Right renal pelvis (tissue), 4 donors: Measurements from ENCODE around the gene PODXL2. TPM values are rescaled to one million over a fixed set of nuclear protein-coding genes. Genes with fewer than 3 reads are reported as not detected.
A peak's percentile ranks its signal among the peaks of the same experiment; 100 is the strongest.

Source experiments
- DNase-seq, 4 donors: peaks; one replicate each; pipeline ENCODE4 v3.0.0-alpha.2; 2013; ENCODE audit warnings: low read depth in 4 of 4, low spot score in 3 of 4, missing footprints in 1 of 4
- polyA plus RNA-seq, 4 donors: library from polyadenylated mRNA; unstranded; fragments of 120-200 nt; gene quantifications; one replicate each; pipeline ENCODE4 v1.2.1, GENCODE V29; 2013; ENCODE audit not compliant: insufficient read length in 4 of 4

PODXL2 gene
- polyA plus RNA-seq, 4 donors, result 44.5 to 62.0 (median 49.1) TPM

DNA sequence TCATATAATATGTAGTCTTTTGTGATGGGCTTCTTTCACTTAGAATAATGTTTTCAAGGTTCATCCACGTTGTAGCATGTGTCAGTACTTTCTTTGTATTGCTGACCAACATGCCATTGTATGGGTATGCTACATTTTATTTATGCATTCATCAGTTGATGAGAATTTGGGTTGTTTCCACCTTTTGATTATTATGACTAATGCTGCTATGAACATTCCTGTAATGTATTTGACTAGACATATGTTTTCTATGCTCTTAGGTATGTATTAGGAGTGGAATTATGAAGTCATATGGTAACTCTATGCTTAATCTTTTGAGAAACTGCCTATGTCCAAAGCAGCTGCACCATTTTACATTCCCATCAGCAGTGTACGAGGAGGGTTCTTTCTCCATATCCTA is 3.2 kb upstream of the PODXL2 start:
- no peak for DNase-seq

DNA sequence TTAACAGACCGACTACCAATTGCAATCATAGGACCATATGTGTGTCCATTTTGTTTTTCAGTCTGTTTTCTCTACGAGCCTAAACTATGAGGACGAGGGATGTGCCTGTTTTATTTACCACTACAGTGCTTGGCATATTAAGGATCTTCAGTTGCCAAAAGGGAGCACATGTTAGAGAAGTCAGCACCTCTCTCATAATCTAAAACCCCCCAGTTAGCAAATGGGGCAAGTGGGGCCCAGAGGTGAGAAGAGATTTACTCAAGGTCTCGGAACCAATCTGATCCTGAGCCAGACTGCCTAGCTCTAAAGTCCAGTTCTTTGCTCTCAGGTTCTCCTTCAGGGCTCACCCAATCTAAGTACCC is 578 bp upstream of the PODXL2 start:
- no peak for DNase-seq

DNA sequence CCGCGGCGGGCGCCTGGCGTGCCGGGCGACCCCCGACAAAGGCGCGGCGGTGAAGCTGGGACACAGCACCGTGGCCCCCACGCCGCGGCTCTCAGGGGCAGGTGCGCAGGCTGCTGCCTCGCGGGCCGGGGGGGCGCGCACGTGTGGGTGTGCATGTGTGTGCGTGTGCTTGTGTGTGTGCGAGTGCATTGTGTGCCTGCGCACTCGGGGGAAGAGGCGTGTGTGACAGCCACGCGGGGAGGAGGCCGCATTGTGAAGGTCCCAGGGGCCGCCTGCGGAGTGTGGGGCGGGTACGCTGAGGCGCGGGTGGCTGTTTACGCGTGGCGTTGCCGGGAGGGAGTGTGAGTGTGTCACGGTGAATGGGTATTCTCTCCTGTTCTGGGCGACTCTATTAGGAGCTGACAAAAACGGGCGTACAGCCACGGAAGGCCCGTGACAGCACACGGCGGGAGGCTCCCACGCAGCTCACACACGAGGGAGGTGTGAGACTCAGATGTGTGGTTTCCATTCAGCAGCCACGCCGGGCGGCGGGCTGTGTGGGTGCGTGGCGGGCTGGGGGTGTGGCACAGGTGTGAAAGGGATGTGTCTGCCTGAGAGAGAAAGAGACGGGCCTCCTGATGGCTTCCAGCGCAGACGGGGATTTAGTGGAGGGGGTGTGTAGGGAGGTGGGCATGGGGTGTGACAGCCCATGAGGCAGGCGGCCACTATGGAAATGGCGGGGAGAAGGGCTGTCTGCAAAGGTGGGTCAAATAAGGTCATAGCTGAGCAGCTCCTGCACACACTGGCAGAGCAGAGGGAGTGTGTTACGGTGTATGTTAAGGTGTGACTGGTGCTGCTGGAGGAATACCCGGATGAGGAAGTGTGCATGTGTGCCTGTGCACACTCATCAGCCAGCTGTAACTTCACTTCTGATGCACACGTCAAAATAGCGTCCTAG is 750 bp downstream of the PODXL2 start:
- no peak for DNase-seq

DNA sequence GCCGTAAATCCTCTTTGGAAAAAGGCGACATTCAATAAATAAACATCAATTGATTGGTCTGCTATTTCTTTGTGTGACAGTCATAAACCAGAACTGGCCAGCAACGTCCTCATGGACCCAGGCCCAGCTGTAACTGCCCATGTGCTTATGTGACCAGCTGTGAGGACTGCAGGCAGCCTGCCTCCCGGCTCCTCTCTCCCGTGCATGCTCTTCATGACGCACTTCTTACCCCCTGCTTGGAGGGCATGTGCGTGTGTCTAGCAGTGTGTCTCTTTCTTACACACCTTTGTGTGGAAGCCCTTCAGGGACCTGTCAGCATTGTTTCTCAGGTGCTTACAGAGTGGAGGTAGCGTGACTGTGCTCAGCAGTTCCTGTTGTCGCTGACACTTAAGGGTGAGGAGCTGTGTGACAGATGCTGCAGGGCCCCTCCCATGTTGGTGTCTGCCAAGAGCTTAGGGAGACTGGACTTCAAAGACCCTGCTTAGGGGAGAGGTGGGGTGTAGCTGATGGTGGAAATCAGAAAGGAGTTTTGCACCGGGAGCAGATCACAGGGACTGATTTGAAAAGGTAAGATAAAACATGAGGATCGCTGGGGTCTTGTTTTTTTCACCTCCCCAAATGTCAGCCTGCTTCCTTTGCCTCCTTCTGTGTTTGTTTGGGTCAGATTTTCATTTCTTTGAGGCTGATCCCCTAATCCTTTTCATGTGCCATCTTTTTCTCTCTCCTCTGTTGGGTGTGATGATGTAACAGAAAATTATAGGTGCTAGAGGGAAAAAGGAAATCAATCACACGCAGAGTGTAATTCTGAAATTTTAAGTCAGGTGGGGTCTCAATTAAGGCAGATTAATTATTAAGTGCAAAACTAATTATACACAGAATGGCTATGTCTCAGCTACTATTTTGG is 2.1 kb downstream of the PODXL2 start:
- no peak for DNase-seq

DNA sequence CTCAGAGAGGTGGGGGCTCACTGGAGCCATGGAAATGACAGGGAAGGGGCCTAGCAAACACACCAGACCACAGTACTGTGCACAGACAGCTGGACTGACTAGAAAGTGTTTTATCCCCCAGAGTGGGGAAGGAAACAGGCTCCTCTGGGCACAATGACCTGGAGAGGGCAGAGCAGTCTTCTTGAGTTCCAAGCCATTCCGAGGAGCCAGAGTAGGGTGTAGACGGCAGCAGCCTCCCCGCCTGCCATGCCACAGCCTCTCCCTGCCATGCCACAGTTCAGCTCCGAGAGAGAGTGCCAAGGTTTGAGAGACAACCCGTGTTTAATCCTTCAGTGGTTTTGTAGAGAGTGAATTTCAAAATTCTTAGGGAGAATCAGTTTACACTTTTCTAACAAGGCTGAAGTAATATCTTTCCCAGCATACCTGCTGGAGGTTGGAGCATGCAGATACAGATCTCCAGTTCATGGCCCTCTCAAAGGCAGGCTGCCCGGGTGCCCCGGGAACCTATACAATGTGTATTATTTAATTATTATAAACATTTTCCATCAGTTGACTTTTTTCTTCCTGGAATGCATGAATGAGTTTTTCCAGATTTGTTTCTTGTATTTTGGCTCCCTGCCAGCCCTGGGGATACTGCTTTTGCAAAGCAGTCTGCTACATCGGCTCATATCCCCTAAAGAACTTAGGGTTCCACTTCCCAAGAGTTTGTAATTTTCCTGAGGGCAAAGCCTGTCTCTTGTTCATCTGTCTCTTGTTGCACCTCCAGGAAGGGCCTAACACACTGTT is 3.2 kb downstream of the PODXL2 start:
- DNase-seq, result no peak

DNA sequence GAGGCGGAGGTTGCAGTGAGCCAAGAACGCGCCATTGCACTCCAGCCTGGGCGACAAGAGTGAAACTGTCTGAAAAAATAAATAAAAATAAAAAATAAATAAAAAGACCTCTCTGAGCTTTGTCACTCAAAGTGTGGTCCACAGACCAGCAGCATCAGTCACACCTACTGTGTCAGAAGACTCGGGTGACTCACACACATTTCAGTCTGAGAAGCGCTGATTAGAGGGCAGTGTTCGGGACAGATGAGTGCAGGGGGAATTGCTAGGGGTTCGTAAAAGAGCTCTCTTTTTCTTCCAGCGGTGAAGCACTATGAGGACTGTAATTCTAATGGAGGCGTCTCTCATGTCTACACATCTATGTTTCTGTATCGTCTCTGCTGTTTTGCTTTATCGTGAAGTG is 5.7 kb downstream of the PODXL2 start:
- DNase-seq, result no peak

DNA sequence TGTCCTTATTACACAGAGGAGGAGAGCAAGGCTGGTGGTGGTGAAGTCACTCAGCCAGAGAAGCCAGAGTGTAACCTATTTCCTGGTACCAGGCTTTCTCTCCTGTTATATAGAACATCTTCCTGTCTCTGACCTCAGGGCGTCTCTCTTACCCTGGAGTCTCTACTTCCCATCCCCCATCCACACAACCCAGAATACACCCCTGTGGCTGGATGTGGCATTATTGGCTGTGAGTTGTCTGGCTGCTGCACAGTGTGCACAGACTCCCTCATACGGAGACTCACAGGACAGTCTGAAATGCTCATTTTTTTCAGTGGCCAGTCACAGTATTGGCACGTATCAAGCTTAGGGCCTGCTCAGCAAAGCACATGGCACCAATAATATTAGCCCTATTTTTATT is 8.6 kb downstream of the PODXL2 start:
- no peak for DNase-seq

DNA sequence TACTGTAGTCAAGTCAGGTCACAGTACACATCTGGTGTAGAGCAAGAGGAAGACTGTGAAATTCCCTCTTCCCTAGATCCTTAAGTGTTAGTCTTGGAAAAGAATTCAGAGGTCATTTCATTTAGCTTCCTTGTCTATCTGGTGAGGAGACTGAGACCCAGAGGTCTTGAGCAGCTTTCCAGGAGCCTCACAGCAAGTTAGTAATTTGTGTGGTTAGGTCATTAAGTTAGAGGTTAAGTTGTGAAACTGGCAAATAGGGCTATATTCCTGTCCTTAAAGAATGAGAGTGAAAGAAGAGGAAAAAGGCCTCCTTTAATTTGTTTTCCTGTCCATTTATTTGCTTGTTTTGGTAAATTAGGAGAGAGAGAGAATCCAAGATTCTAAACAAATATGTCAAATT is 9.0 kb downstream of the PODXL2 start:
- no peak for DNase-seq

DNA sequence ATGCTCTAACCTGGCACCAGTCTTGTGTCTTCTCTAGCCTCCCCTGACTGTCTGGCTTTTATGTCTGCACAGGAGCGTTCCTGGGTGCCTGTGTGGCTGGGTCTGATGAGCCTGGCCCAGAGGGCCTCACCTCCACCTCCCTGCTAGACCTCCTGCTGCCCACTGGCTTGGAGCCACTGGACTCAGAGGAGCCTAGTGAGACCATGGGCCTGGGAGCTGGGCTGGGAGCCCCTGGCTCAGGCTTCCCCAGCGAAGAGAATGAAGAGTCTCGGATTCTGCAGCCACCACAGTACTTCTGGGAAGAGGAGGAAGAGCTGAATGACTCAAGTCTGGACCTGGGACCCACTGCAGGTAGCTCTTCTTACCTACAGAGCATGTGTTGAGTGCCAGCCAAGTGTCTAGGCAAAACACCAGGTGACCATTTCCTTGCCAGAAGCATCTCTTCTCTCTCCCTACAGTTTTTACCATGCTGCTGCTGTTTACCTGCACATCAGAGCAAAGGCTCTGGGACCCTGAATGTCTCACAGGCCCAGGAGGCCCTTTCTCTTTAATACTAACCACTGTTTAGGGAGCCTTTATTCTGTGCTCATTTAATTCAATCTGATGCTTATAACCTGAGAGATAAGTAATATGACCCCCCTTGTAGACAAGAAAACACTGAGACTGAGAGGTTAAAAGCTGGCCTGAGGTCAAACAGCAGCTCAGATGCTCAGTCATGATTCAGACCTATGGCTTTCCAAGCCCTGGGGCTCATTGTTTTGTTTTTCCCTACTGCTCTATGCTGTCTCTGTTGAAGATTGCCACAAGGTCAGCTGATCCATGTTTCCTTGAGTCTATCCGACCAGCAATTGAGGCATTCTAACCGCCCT is 10.4 kb downstream of the PODXL2 start:
- DNase-seq, result no peak

DNA sequence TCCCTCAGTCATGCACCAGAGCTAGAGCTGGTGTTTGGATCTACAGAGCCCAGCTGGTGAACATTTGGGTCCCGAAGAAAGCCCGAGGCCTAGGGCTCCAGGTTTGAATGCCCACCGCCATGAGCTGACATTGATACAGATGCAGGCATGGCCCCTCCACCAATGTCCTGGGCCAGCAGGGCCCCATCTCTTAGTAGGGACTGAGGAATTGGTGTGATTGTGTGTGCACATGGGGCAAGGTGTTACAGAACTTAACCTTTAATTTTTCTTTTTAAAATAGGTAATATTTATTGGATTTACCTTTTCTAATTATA is 11.0 kb downstream of the PODXL2 start:
- DNase-seq, result no peak

DNA sequence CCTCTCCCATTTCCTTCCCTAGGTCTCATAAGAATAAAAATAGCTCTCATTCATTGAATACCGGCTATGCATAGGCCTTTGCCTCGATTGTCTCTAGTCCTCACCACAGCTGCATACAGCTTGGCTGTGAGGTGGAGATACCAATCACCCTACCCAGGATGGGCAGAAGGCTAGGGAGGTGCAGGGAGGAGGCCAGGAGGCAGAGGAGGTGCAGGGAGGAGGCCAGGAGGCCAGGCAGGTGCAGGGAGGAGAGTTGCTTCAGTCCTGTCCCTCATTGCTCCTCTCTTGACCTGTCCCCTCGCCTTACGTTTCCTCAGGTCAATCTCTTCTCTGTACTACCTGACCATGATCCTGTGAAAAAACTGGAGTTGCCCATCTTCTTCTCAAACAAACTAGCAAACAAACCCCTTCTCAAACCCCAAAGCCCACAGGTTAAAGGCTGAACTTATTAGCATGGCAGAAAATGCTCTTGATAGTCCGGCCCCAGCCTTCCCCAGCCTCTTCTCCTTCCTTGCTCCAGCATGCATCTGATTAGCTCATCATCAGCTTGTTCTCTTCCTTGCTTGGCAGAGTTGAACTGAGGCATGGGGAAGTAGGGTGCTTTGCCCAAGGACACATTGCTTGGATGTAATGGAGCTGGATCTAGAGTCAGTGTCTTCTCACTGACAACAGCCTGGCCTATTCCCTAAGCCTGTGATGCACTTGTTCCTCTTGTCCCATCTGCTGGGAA is 15.8 kb downstream of the PODXL2 start:
- no peak for DNase-seq

DNA sequence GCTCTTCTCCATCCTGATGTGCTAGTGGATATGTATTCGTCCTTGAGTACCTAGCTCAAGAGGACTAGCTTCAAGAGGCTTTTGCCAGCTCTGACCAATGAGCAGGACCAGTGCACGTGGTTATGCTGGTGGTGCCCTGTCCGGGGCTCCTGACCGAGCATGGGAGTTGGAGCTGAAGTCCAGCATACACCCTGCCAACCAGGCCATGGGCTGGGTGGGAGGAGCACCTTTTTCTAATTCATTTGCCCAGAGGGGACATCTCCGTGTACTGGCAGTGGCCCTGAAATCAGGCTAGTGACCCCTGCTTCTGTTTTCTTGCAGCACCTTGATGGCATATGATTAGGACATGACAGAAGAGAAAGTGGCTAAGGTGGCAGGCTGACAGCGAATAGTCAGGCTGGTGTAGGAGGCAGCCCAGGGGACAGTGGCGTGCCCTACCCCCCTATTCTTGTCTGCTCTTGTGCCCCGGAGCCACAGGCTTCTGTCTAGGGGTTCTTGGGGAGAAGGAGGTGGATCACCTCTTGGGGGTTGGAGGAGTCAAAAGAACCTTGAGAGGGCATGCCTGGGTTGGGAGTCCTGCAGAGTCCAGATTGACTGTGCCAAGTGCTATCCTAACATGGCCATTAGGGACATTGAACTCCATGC is 16.5 kb downstream of the PODXL2 start:
- no peak for DNase-seq

DNA sequence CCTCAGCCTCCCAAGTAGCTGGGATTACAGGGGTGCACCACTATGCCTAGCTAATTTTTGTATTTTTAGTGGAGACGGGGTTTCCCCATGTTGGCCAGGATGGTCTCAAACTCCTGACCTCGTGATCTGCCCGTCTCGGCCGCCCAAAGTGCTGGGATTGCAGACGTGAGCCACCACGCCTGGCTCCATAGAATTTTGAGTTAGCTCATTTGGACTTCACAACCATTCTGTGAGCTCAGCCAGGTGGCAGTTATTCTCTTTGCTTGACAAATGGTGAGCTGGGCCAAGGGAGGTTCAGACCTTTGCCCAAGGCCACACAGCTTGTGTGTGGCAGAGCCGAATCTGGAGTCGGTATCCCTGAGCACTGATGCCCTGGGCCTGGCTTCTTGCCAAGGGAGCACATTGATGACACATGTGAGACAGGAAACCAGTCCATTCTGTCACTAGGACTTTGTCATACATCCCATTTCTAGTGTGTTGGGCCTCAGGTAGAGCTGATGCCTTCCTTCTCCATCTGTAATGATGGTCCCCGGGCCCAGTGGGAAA is 17.6 kb downstream of the PODXL2 start:
- no peak for DNase-seq

DNA sequence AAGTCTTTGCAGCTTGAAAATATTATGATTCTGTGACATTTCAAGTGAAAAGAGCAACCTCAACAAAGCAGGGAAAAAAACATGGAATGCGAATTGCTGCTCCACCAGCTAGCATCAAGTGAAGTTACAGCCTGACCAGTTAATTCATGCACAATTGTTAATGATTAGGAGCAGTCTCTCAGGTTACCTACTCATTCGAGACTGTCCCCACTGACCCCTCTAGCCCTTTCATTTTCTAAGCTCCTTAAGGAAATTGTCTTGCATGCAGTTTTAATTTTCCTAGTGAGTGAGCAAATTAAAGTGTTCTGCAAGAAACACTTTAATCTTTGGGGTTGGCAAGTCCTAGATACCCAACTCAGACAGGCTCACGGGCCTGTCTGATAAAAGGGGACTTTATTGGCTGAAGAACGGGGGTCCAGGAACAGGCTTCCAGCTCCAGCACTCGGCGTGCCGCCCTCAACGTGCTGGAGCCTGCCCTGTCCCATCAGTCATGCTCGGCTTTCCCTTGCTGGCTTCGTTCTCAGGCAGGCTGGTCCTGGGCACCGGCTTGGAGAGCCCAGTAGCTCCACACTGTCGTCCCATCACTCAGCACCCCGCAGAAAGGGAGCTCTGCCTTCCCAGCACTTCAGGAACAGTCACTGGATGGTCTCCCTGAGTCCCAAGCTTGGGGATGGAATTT is 18.3 kb downstream of the PODXL2 start:
- DNase-seq, result peak in 1 of 4 donors; percentile 12

DNA sequence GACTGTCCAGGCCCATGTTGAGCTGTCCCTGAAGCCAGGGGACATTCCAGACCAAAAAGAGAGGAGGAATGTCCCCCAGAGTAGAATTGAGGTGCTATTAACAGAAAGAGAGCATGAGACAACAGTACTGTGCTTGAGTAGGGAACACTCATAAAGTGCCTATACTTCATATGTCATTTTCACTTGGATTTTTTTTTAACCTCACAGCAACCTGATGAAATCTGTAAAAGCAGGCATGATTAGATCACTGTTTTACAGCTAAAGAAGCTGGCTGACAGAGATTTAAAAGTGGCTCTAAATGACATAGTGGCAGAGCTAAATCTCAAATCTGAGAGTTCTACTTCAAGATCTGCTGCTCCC is 18.8 kb downstream of the PODXL2 start:
- DNase-seq, result no peak

DNA sequence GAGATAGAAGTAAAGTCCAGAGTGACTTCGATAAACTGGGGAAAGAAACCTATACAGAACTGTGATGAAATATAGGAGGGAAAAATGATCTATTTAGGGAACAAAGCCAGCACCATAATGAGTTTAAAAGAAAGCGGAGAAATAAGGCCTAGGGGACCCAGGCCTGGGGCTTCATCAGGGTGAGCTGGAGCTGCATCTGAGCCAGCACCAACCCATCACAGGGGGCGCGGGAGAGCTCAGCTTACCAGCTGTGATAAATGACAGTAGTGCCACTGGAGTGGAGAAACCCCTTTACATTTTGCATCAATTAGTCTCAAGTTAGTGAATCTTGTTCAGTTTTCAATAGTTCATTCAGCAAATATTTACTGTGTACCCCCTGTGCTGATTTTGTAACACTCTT is 21.3 kb downstream of the PODXL2 start:
- DNase-seq, result no peak

DNA sequence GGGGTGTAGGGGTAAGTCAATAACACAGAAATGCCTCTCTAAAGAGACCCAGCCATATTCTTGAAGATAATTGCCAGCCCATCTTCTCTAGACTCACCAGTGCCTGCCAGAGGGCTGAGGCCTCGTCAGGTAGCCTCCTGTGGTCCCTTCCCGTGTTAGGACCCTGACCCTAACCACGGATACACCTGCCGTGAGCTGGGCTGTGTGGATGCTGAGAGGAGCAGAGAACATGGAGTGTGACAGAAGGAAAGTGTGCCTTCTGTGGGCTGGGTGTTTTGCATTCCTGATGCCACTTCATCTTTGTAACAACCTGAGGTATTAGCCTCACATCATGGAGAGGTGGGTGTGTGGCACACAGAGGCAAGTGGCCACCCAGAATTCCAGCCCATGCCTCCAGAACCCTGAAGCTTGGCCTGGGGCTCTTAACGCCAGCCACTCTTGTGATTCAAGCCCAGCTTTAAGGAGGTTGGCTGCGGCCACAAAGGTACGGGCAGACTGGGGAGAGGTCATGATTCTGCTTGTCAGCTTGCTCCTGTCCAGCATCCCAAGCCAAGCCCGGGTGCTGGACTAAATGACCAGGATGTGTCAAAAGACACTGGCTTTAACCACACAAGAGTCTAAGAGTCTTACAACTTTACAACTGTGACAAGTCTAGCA is 22.7 kb downstream of the PODXL2 start:
- no peak for DNase-seq
